GM19328 (cell line): Measurements from ENCODE around the gene RASGRF2.

Source experiments
- ATAC-seq: cut with Tn5 transposase; IDR thresholded peaks from one replicate; pipeline ENCODE4 v1.9.1; 2021; ENCODE audit warnings: mild to moderate bottlenecking, moderate library complexity; ENCODE audit not compliant: unreplicated experiment

The RASGRF2 gene

DNA sequence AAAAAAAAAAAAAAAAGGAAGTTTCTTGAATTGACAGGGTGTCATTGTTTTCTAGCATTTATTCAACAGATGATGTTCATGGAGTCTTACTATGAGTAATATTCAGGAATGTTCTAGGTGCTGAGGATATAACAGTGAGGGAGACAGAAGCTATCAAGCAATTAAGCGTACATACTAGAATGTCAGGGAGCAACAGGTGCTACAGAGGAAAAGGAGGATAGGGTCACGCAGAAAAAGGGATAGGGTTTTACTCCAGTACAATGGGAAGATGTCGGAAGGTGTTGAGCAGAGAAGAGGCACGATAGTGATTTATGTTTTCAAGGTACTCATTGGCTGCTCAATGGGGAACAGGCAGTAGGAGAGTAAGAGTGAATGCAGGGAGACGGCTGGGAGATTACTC, 6.6 kb upstream of the RASGRF2 start:
- ATAC-seq = no peak

DNA sequence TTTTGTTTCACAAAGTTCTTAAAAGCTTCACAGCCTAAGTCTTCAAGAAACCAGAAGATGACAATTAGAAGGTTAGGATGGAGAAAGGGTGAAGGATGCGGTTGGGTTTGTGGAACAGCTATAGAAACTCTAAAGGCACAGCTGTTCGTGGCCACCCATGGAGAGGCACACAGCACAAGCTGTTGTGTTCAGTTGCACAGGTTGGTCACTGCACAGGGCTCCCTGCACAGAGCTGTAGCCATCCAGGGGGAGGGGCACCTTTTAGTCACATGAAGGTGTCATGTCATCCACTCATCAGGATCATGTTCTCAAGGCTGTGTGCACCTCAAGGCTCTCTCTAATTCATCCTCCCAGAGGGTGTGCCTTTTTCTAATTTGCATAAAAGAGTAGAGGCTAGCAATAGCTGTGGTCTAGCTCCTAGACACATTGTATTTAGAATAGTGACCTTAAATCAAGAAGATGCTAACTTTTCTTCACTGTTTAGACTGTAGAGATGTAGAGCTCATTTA, 5.0 kb upstream of the RASGRF2 start:
- ATAC-seq = no peak

DNA sequence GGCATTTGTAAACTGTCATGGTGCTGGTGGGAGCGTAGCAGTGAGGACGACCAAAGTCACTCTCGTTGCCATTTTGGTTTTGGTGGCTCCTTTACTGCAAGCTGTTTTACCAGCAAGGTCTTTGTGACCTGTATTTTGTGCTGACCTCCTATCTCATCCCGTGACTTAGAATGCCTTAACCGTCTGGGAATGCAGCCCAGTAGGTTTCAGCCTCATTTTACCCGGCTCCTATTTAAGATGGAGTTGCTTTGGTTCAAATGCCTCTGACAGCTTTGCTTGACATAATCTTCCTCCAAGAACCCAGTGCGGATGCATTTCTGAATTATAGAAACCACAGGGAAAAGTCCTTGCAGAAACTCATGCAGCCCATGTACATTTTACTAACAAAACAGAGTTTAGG, 3.9 kb upstream of the RASGRF2 start:
- no peak for ATAC-seq

DNA sequence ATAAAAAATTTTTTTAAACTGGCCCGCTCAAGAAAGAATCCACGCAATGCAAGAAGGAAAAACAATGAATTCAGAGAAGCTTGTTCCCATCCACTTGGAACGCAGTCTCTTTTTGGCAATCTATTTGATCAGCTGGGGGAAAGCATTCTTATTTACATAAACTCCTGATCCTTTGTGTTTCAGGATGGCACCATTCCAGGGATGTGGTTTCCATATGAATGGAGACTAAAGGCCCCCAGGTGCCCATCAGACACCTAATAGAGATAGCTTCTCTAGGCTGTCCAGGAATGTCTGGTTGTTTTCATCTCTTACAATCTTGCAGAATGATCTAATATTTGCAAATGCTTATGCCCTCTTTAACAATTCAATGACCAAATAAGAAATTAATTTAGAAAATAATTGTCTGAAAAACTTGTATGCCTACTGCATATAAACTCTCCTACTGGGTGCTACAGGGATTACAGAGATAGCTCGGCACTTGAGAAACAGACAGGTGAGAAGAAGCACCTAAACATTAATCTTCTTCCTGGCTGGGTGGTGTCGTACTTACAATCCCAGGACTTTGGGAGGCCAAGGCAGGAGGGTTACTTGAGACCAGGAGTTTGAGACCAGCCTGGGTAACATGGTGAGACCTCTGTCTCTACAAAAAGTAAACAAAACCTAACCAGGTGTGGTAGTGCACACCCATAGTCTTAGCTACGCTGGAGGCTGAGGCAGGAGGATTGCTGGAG, 3.0 kb upstream of the RASGRF2 start:
- no peak for ATAC-seq

DNA sequence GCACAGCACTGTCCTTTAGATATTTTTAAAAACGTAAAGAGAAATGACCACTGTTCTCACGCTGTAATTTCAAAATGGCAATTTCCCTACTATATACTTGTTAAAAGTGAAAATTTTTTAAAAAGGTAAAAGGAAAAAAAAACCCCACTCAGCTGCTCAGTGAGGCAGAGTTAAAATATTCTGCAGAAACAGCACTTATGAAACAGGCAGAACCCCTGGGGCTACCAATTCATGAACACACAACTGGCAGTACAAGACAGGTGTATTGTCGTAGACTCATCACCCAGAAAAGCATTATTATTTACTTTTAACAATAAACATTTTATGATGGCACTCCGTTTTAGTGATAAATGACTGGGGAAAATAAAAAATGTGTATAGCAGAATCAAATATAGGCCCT, 1.5 kb upstream of the RASGRF2 start:
- ATAC-seq = no peak

DNA sequence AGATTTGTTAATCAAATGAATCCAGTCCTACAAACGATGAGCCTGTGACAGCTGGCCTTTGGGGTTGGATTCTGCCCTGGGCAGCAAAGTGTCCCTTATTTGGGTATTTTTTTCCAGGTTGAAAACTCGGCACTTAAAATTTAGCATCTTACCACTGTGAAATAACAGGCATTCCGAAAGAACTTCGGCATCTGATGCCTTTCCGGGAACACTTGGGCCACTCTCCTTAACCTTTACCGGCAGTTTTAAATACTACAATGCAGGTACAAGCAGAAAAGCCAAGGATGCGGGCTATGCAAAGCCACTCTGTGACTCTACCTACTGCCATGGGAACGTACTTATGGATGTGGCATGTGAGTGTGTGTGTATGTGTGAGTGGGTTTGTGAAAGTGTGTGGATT, 1.0 kb upstream of the RASGRF2 start:
- ATAC-seq = no peak

DNA sequence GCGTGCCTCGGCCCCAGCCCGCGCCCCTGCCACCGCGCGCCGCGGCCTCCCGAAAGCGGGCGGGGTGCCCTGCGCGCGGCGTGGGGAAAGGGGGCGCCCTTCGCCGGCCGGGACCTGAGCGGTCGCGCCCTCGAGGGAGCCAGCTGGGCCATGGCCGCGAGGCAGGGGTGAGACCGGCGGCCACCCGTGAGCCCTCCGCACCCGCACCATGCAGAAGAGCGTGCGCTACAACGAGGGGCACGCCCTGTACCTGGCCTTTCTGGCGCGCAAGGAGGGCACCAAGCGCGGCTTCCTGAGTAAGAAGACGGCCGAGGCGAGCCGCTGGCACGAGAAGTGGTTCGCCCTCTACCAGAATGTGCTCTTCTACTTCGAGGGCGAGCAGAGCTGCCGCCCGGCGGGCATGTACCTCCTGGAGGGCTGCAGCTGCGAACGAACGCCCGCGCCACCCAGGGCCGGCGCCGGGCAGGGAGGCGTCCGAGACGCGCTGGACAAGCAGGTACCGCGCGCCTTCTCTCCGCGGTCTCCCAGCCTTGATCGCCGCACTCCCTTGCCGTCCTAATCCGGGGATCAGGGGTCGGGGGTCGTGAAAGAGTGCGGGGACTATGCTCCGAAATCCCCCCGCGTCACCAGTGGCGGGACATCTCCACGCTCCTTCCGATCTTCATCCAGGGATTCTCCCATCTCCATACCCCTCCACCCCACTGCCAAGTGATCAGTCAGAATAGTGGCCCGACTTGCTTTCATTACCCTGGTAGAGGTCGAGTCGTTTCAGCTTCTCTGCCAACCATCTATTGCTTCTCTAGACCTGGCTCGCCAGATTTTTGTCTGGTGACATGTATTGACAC, 590 bp downstream of the RASGRF2 start:
- ATAC-seq = no peak

DNA sequence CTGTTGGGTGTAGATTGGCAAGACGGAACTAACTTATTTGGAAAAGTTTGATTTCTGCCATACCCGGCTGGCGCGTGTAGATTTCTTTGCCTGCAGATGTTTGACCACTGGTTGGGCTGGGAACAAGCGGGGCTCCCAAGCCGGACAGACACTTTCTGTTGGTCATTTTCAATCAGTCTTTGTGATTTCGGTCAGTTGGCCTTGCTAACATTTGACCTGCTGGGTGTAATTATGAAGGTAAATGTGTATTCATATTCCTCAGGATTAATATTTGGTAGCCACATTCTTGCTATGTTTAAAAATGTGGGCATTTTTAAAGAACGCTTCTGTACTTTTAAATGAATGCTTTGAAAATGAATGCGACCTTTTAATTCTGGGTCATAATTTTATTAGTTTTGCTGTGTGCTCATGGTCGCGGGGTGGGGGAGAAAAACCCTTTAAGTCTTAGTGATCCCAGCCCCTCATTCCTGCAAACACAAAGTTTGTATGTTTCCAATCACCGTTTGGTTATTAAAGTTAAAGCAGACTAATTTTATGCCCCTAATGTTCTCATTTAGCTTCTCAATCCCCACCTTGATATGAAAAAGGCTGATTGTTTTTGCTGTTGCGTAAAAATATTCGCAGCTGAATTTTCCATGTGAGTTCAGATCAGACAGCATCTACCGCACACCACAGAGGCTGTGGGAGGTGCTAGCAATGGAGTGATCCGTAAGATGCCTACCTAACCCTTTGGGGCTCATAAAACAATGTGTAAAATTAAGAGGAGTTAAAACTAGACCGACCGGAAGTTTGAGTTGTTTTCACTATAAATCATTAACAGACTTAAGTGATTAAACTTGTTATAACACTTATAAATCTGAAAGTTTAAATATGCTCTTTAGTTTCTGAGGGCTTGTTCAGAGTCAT, 1.5 kb downstream of the RASGRF2 start:
- ATAC-seq = no peak

DNA sequence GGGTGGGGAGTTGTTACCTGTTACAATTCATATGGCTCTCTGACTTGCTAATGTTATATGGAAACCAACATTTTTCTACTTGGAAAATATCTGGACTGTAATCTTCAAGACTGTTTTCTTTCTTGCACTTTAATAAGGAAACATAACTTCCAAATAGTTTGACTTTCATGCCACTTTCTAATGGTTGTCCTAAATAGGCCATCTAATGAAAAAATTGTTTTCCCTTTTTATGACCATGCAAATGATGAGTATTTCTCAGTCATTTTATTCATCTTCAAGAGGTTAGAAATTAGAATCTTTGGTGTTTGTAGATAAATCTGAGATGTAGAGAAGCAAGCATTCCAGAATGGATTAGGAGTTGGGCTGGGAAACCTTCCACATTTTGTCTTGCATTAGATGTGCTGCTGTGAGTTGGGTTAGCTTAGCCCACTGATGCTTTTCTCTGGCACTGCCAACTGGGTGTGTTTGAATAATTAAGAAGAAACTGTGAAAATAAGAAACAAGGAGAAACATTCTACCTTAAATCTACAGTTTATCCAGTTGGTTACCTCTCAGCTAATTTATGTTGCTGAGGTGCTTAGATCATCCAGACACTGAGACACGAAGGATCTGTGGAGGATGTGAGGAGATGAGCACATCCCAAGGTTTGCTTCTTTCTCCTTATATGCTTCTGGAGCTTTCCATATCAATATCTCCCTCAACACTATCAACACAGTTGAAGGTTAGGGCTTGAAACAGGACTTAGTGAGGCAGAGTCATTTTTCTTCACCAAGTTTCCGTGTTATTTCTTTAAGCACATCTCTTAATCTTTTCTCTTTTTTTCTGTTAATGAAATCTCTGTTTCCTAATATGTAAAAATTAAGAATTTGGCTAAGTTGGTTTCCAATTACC, 2.7 kb downstream of the RASGRF2 start:
- ATAC-seq = no peak

DNA sequence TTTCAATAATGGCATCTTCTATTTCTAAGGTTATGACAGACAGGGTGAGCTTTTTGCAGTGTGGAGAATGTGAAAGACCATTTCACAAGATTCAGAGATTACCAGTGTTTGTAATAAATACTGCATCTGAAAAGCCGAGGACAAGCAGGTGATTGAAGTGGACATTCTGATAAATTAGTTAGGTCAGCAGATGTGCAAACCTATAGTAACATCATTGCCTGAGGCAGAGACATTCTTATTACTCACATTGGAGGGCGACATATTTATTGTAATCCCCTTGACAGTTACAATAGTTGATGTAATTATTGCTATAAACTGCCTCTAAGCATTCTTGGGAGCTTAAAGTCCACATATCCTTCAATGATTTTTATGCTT, 3.3 kb downstream of the RASGRF2 start:
- no peak for ATAC-seq

DNA sequence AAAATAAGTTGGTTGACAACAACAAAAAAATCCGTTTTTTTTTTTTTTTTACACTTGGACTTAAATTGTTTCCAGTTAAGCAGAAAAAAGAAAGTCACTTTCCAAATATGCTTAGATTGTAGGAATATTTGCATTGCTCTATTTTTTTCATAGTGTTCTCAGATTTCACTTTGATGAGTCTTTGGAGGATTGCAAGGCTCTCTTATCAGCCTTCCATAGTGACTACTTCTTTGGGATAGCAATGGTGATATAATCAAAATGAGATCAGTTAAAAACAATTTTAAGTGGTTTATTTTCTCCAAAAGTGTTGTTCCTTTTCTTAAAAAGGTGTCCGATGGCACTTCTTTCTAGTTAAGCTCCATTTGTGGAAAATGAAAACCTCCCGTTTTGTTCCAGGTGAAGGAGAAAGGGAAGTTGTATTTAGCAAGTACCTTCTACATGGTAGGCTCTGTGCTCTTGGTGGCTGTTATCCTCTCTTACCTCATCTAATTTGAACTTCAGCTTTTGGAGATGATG, 3.9 kb downstream of the RASGRF2 start:
- no peak for ATAC-seq

DNA sequence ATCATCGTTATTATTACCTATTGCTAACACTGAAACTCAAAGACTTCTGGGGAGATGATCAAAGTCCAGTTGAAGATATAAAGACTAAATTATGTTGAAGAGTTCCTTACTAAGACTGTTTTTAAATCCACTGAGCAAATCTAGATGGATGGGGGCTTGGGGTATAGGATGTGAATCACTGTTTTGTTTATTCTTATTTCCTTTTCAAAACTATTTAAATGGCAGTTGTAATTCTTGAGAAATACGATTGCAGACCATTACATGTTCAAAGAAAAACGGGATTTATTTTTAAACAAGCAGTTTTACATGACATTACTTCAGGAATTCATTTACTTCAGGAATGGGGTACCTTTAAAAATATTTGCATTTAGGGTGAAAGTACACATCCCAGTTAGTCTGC, 4.3 kb downstream of the RASGRF2 start:
- no peak for ATAC-seq

DNA sequence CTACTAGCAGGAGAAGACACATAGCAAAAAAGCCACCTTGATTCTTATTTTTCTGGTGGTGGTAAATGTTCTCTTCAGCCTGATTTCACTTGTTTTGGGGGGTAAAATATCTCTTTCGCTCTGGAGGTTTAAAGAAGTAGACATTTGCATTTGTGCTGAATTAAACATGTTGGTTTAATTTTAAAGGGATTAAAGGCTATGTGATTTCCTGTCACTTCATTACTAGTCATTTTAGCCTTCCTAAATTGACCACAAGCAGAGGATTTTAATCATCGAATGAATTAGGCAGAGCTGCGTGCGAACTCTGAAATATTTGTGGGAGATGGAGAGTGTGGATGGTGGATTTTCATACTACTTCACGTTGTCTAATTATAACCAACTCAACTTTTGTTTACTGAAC, 4.8 kb downstream of the RASGRF2 start:
- no peak for ATAC-seq

DNA sequence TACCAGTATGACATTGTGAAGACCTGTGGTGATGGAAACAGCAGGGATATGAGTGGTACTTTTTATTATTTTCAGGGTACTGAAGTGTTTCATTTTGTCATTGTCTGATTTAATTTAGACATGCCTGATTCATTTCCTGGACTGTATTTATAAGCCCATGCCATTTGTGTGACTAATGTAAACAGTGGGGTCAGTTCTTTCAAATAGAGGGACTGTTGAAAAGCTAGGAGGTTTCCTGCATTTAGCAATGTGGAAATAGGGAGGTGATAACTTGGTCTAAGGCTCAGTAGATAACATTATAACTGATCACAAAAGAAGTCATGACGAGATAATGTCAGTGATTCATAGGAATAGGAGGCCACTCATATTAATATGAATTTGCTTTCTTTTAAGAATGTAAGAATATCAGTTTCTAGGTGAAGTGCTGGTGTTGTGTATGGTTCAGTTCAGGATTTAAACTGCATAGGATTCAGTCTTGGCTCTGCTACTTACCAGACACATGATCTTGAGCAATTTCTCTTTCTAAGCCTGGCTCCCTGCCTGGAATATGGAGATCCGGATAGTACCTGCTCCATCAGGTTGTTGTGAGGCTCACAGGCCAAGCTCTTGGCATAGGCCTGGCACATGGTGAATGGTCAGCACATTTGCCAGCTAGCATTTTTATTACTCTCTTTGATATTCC, 7.5 kb downstream of the RASGRF2 start:
- no peak for ATAC-seq

DNA sequence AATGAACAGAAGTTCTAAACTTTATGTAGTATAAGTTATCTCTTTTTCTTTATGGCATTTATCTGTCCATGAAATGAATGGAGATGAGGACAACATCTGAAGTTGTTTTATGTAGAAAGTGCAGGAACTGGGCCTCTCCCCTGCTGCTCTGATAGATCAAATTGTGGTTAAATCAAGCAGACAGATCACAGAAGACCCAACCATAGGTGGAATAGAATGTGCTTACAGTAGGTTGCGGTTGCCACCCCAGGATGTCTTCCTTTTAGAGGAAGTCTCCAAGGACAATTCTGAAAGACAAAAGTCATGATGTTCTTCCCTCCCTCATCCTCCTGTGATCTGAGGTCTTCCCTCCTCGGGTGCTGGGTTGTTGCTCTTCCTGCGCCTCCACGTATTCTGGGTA, 12.9 kb downstream of the RASGRF2 start:
- no peak for ATAC-seq

DNA sequence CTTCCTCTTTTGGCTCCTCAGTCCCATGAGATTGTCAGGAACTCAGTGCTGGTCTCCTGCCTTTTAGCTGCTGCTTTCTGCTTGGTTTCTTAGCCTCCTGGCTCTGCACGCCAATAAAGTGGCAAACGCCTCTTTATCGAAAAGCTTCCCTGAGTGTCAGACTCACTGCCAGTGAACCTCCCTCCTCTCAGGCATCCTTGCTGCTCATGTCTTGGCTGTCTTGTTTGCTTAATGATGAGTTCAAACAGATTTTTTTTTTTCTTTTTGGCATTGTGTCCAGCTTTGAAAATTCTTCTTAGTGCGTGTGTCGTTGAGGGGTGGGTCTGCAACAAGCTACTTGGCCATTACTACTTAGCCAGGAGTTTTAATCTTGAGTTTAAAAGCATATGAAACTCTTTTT, 14.9 kb downstream of the RASGRF2 start:
- ATAC-seq = no peak

DNA sequence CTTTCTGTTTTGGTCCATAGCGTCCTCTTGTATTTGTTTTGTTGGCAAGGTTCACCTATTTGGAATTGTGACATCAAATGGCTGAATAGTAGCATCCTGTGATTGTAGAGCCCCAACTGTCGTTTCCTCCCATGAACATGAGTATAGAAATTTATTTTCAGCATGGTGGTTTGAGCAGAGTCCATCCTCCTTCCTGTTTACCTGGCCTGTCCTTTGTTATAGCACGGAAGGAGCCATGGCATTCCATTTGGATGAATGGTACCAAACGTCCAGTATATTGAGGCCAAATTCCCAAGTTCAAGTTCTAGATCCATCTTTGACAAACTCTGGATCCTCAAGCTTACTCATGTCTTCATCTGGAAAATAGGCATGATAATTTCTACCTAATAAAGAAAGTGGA, 16.8 kb downstream of the RASGRF2 start:
- no peak for ATAC-seq

DNA sequence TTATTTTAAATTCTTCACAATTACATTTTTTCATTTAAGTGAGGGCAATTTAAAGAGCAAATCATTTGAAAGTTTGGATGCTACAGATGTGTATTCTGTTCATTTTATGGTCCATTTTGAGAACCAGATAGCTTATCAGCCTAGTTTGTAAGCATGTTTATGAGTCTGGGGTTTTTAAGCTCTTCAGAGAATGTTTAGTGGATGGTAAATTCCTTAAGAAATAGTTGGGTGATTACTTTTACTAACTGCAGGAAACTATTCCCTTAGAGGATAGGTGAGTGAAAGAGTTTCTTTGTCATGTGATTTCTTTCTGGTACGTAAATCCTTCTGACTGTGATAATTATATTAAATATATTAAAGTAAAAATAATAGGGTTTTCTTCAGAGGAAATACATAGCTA, 17.6 kb downstream of the RASGRF2 start:
- no peak for ATAC-seq

DNA sequence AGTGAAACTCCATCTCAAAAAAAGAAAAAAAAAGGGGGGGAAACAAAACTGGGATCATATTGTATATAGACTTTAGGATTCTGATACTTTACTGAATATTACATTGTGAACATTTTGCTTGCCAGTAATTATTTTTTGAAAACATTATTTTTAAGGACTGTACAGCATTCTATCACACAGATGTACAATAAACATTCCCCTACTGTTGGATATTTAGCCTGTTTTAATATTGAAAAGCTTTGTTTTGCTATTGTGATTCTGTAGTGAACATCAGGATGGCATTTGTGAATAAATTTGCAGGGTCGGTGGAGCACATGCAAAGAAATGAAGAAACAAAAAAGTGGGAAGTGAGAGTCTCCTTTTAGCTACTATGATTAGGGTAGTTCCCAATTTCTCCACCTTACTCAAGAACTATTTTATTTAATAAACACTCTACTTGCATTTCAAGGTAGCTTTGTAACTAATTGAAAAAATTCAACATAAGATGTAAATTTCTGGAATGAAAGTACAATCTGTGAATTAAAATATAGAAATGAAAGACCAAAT, 18.7 kb downstream of the RASGRF2 start:
- no peak for ATAC-seq
